ENCODE results near the gene POM121C.
"Not testable (repeated sequence)": the region's sequence is repeated elsewhere in the genome, so short reads cannot be mapped to it uniquely, and the experiment has no call there.

POM121C gene

GRCh38 chr7:75460541-75460940, 25.6 kb downstream of the POM121C start:
- not testable (repeated sequence) for DNase-seq (ENCODE audit: low read depth); H3K4me3 ChIP-seq (ENCODE audit: low read depth, low read length)

- not testable (repeated sequence) for DNase-seq (ENCODE audit: low read depth); H3K4me3 ChIP-seq (ENCODE audit: low read depth, low read length)
These were observed 28.1 kb downstream of the POM121C start for GRCh38 chr7:75458034-75458433.

- H3K4me3 ChIP-seq (ENCODE audit: low read depth, low read length); DNase-seq (ENCODE audit: low read depth): not testable (repeated sequence)
These were observed 29.7 kb downstream of the POM121C start for GRCh38 chr7:75456403-75456802.

- peak; percentile 45 for TF ChIP-seq CTCF (conservative IDR thresholded peaks at IDR 0.05; ENCODE audit: low read depth, low read length)
- not testable (repeated sequence) for H3K4me3 ChIP-seq (ENCODE audit: low read depth, low read length); DNase-seq (ENCODE audit: low read depth)
These were observed 33.6 kb downstream of the POM121C start for GRCh38 chr7:75452494-75452955.

GRCh38 chr7:75449946-75450345, 36.2 kb downstream of the POM121C start:
- not testable (repeated sequence) for H3K4me3 ChIP-seq (ENCODE audit: low read depth, low read length); DNase-seq (ENCODE audit: low read depth)

GRCh38 chr7:75442465-75443111, 43.5 kb downstream of the POM121C start:
- peak; percentile 10 for DNase-seq (ENCODE audit: low read depth)
- H3K4me3 ChIP-seq (ENCODE audit: low read depth, low read length) = peak overlapping the region; percentile 63

- DNase-seq (ENCODE audit: low read depth) = peak; percentile 2
- peak overlapping the region; percentile 51 for H3K4me3 ChIP-seq (ENCODE audit: low read depth, low read length)
These were observed 44.0 kb downstream of the POM121C start for GRCh38 chr7:75442101-75442464.

- peak; percentile 8 for TF ChIP-seq CTCF (conservative IDR thresholded peaks at IDR 0.05; ENCODE audit: low read depth, low read length)
- H3K4me3 ChIP-seq (ENCODE audit: low read depth, low read length); DNase-seq (ENCODE audit: low read depth): not testable (repeated sequence)
These were observed 47.1 kb downstream of the POM121C start for GRCh38 chr7:75439000-75439399.

- not testable (repeated sequence) for DNase-seq (ENCODE audit: low read depth); H3K4me3 ChIP-seq (ENCODE audit: low read depth, low read length)
These were observed 62.6 kb downstream of the POM121C start for GRCh38 chr7:75423481-75423880.

- DNase-seq (ENCODE audit: low read depth) = not testable (repeated sequence)
These were observed 64.0 kb downstream of the POM121C start for GRCh38 chr7:75421798-75422710.

GRCh38 chr7:75420152-75420551, 65.9 kb downstream of the POM121C start:
- not testable (repeated sequence) for H3K4me3 ChIP-seq (ENCODE audit: low read depth, low read length); DNase-seq (ENCODE audit: low read depth)

More at GRCh38 chr7:75421798-75422710, 64.0 kb downstream of the POM121C start:
- not testable (repeated sequence) for H3K4me3 ChIP-seq (ENCODE audit: low read depth, low read length)

- not testable (repeated sequence) for H3K4me3 ChIP-seq (ENCODE audit: low read depth, low read length); DNase-seq (ENCODE audit: low read depth)
These were observed 66.4 kb downstream of the POM121C start for GRCh38 chr7:75419693-75420092.

GRCh38 chr7:75419210-75419609, 66.9 kb downstream of the POM121C start:
- DNase-seq (ENCODE audit: low read depth); H3K4me3 ChIP-seq (ENCODE audit: low read depth, low read length): not testable (repeated sequence)

GRCh38 chr7:75418292-75418858, 67.7 kb downstream of the POM121C start:
- DNase-seq (ENCODE audit: low read depth); H3K4me3 ChIP-seq (ENCODE audit: low read depth, low read length): not testable (repeated sequence)

GRCh38 chr7:75416787-75417186, 69.3 kb downstream of the POM121C start:
- not testable (repeated sequence) for H3K4me3 ChIP-seq (ENCODE audit: low read depth, low read length); DNase-seq (ENCODE audit: low read depth)

GRCh38 chr7:75415829-75416373, 70.2 kb downstream of the POM121C start:
- not testable (repeated sequence) for H3K4me3 ChIP-seq (ENCODE audit: low read depth, low read length); DNase-seq (ENCODE audit: low read depth)
